Measurements from ENCODE around the gene DMXL1. TPM values are rescaled to one million over a fixed set of nuclear protein-coding genes. Genes with fewer than 3 reads are reported as not detected.

The DMXL1 gene
- polyA plus RNA-seq, 1 of the 3 experiments (the other 2 are of a cell fraction) = 6.6 TPM

GRCh38 chr5:119250946-119251901 lies 180.3 kb downstream of the DMXL1 start:
- DNase-seq = no peak
- TF ChIP-seq RXRA (IDR thresholded peaks at IDR 0.05; ENCODE audit: borderline replicate concordance, low read depth) (no peak), JUND (IDR thresholded peaks at IDR 0.05) (no peak), NRF1 (IDR thresholded peaks at IDR 0.05; ENCODE audit: low read depth, low read length) (no peak), MXI1 (IDR thresholded peaks at IDR 0.05; ENCODE audit: low read depth, low read length) (no peak), SMC3 (IDR thresholded peaks at IDR 0.05; ENCODE audit: low read depth, low read length) (no peak), IRF3 (IDR thresholded peaks at IDR 0.05; ENCODE audit: low read depth, low read length) (no peak), TCF12 (IDR thresholded peaks at IDR 0.05) (no peak), TAF1 (IDR thresholded peaks at IDR 0.05; ENCODE audit: borderline replicate concordance, low read depth, low read length) (no peak), ELF1 (IDR thresholded peaks at IDR 0.05) (no peak), FOXM1 (IDR thresholded peaks at IDR 0.05; ENCODE audit: low read depth) (no peak), NFIC (IDR thresholded peaks at IDR 0.05; ENCODE audit: borderline replicate concordance) (no peak), EP300 (IDR thresholded peaks at IDR 0.05; ENCODE audit: borderline replicate concordance in 1 of 2, low read depth in 1 of 2, low read length in 1 of 2) (no peak), RAD21 (IDR thresholded peaks at IDR 0.05; ENCODE audit: low read length) (no peak), USF2 (IDR thresholded peaks at IDR 0.05; ENCODE audit: borderline replicate concordance, low read depth, low read length) (no peak), ZBTB33 (IDR thresholded peaks at IDR 0.05; ENCODE audit: borderline replicate concordance, low read depth) (no peak), USF1 (IDR thresholded peaks at IDR 0.05; ENCODE audit: borderline replicate concordance, low read depth) (no peak), MAX (IDR thresholded peaks at IDR 0.05; ENCODE audit: low read depth) (no peak), CTCF (IDR thresholded peaks at IDR 0.05) (no peak), RCOR1 (IDR thresholded peaks at IDR 0.05; ENCODE audit: low read length) (no peak)
- Histone ChIP-seq H3K9ac (no peak overlapping the region), H3K4me3 (ENCODE audit: low read depth in 2 of 2, low read length in 1 of 2) (no peak overlapping the region), H3K36me3 (replicated peaks in 1 of 2; ENCODE audit: control insufficient read depth in 1 of 2, insufficient read depth in 2 of 2, low read length in 1 of 2) (peaks cover 10 to 17% of the 10 kb centered on the region in 2 experiments), H3K4me2 (no peak overlapping the region), H3K9me3 (no peaks in the 10 kb centered on the region), H3K79me2 (ENCODE audit: insufficient read depth) (no peaks in the 10 kb centered on the region), H3K9me2 (no peaks in the 10 kb centered on the region), H4K20me1 (ENCODE audit: insufficient read depth) (no peaks in the 10 kb centered on the region), H2AFZ (ENCODE audit: low read depth) (no peak overlapping the region), H3K27me3 (ENCODE audit: insufficient read depth) (no peaks in the 10 kb centered on the region), H3K27ac (ENCODE audit: low read depth in 2 of 2, low read length in 1 of 2) (no peak overlapping the region), H3F3A (replicated peaks; ENCODE audit: insufficient read depth) (no peaks in the 10 kb centered on the region), H3K4me1 (ENCODE audit: control insufficient read depth in 1 of 2, insufficient read depth in 2 of 2, low read depth in 1 of 2, low read length in 1 of 2) (no peaks in the 10 kb centered on the region)
- ChIA-PET POLR2A (no interaction called here), CTCF (no interaction called here)
- 85% methylated on average over 7 of the region's 7 CpGs for WGBS (ENCODE audit: low lambda C conversion rate)
